Colonic mucosa (tissue), 4 donors: ENCODE results near the gene FCGR2B. TPM values are rescaled to one million over a fixed set of nuclear protein-coding genes. Genes with fewer than 3 reads are reported as not detected.
"Not testable (repeated sequence)": the region's sequence is repeated elsewhere in the genome, so short reads cannot be mapped to it uniquely, and the experiment has no call there.

ENCODE experiments used
- DNase-seq: peaks from one replicate; pipeline ENCODE4 v3.0.0-alpha.2; 2020
- H3K27ac ChIP-seq: fragments of 200-600 bp; one replicate; pipeline ENCODE4 v1.8.0; 2021
- H3K27me3 ChIP-seq: fragments of 200-600 bp; one replicate; pipeline ENCODE4 v1.8.0; 2021
- H3K36me3 ChIP-seq: fragments of 200-600 bp; one replicate; pipeline ENCODE4 v1.8.0; 2021
- H3K4me1 ChIP-seq: fragments of 200-600 bp; one replicate; pipeline ENCODE4 v1.8.0; 2021; ENCODE audit warnings: mild to moderate bottlenecking
- H3K4me3 ChIP-seq: fragments of 200-600 bp; one replicate; pipeline ENCODE4 v1.8.0; 2021
- H3K9ac ChIP-seq, 2 donors: one replicate each; pipeline ENCODE4 v1.7.0; 2013; ENCODE audit warnings: control low read depth in 2 of 2, low read depth in 2 of 2, low read length in 2 of 2
- H3K9me3 ChIP-seq: fragments of 200-600 bp; one replicate; pipeline ENCODE4 v1.8.0; 2021
- intact Hi-C: fragments of 100-400 bp; cut with DNase I; formaldehyde crosslinking; loops from one replicate; pipeline ENCODE4 v1.14.1; 2022
- total RNA-seq, 2 donors: library from RNA; stranded (reverse); fragmentation: NEBNext Ultra II Directional in 1 of 2; extraction: Animal tissue kit (Norgen Biotek cat#: 25700) in 1 of 2; gene quantifications; one replicate each; pipeline ENCODE4 v1.2.1, GENCODE V29; 2021
- TF ChIP-seq, protein P1 (sequence below): fragments of 200-600 bp; IDR thresholded peaks from one replicate; pipeline ENCODE4 v1.8.0; 2022; ENCODE audit warnings: antibody characterized with exemption, mild to moderate bottlenecking
- donor health status: healthy.
- donor health status: DM: no; HTN: no; CAD: no.
- donor health status: DM: no; HTN: no; CAD: no.

FCGR2B gene
- total RNA-seq, 2 donors from 2014 or later, result 1.3 to 8.9 TPM

DNA sequence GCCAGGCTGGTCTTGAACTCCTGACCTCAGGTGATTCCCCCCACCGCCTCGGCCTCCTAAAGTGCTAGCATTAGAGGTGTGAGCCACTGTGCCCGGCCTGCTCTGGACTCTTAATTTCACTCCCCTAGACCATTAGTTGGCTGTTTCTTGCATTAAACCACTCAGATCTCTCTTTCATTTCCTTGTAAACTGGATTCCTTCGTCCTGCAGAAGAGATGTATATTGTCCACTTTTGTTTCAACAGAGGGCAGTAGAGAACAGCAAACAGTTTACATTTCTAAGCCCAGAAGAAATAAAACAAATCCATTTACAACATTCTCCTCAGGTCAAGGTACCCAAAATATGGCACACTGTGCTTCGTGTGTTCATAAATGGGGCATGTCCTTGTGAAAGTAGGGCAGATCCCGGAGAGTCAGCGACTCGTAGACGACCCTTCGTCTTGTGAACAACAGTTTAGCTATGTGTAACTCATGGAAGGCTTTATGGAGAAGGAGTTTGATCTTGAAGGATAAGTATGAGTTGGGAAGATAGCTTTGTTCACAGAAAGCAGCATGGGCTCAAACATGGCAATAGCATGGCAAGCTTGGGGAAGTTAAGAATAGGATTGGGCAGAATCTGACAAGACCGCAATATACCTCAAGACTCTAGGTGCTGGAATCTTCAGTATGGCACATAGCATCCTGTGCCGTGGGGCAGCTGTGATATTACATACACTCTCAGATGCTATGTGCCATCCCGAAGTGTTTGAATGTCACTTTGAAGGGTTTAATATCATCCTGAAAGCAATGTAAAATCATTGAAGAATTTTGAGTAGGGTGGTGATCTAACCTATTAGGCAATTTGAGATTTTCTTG lies 15.2 kb upstream of the FCGR2B start:
- TF ChIP-seq, protein P1, sequence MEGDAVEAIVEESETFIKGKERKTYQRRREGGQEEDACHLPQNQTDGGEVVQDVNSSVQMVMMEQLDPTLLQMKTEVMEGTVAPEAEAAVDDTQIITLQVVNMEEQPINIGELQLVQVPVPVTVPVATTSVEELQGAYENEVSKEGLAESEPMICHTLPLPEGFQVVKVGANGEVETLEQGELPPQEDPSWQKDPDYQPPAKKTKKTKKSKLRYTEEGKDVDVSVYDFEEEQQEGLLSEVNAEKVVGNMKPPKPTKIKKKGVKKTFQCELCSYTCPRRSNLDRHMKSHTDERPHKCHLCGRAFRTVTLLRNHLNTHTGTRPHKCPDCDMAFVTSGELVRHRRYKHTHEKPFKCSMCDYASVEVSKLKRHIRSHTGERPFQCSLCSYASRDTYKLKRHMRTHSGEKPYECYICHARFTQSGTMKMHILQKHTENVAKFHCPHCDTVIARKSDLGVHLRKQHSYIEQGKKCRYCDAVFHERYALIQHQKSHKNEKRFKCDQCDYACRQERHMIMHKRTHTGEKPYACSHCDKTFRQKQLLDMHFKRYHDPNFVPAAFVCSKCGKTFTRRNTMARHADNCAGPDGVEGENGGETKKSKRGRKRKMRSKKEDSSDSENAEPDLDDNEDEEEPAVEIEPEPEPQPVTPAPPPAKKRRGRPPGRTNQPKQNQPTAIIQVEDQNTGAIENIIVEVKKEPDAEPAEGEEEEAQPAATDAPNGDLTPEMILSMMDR, result peak; percentile 35

DNA sequence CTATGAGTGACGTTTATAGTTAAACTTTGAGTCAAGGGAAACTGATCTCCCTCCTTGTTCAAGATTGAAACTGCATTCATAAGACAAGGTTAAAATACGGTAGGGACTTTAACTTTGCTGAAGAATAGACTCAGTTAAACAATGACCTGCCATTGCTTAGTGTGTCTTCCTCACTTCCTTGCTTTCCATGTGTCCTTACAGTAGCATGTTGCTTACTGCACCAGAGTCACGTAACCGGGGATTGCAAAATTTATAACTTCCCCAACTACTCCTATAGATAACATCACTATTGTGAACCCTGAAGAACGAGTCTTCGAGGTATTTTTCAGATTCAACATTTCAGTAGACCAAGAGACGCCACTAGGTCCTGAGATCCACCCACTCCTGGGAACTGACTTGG lies 9.4 kb upstream of the FCGR2B start:
- H3K9ac ChIP-seq, intact Hi-C loops, H3K4me3 ChIP-seq, H3K4me1 ChIP-seq, H3K27ac ChIP-seq, H3K27me3 ChIP-seq, H3K9me3 ChIP-seq, DNase-seq, H3K36me3 ChIP-seq: not testable (repeated sequence)

More for the DNA sequence above, 15.2 kb upstream of the FCGR2B start:
- H3K27ac ChIP-seq, H3K9ac ChIP-seq, H3K4me1 ChIP-seq, DNase-seq, H3K4me3 ChIP-seq, H3K27me3 ChIP-seq, H3K9me3 ChIP-seq, H3K36me3 ChIP-seq: not testable (repeated sequence)
- intact Hi-C loops, result loop anchor here (5.0 kb wide), 1 partner anchor 95 kb away; no protein-coding TSS in a partner anchor

DNA sequence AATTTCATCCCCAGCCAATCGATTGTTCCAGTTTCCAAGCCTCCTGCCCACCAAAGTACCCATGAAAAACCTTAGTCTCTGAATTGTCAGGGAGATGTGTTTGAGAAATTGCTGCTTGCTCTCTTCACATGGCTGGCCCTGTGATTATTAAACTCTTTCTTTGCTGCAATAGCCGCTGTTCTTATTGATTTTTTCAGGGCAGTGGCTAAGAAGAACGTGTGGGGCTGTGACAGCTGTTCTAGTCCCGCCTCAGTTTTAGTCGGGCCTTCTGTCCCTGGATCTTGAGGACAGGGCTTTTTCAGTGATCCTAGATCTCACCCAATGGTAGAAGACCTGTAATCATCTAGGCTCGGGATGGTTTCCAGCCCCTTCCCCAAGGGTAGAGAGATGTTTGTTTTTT lies 9.0 kb upstream of the FCGR2B start:
- H3K27ac ChIP-seq, intact Hi-C loops, H3K4me1 ChIP-seq, H3K9ac ChIP-seq, H3K9me3 ChIP-seq, DNase-seq, H3K4me3 ChIP-seq, H3K27me3 ChIP-seq, H3K36me3 ChIP-seq: not testable (repeated sequence)

DNA sequence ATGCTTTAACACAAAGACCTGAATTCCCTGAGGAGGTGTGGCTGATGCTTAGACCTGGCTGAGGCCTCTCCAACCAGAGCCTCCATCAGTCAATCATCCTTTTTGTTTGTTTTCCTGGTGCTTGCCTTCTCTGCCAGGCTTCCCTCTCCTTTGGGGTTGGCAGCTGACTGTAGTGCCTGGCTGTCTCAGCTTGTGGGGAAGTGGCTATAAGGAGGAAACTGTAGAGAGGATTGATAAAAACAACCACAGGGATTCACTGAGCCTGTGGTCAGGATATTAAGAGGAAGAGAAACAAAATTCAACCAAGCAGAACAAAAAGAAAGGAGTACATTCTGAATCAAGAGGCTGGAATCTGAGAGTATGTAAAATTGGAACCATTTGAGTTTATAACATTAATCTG lies 4.4 kb upstream of the FCGR2B start:
- H3K4me3 ChIP-seq, intact Hi-C loops, H3K9ac ChIP-seq, DNase-seq, H3K27ac ChIP-seq, H3K4me1 ChIP-seq, H3K9me3 ChIP-seq, H3K36me3 ChIP-seq, H3K27me3 ChIP-seq: not testable (repeated sequence)

DNA sequence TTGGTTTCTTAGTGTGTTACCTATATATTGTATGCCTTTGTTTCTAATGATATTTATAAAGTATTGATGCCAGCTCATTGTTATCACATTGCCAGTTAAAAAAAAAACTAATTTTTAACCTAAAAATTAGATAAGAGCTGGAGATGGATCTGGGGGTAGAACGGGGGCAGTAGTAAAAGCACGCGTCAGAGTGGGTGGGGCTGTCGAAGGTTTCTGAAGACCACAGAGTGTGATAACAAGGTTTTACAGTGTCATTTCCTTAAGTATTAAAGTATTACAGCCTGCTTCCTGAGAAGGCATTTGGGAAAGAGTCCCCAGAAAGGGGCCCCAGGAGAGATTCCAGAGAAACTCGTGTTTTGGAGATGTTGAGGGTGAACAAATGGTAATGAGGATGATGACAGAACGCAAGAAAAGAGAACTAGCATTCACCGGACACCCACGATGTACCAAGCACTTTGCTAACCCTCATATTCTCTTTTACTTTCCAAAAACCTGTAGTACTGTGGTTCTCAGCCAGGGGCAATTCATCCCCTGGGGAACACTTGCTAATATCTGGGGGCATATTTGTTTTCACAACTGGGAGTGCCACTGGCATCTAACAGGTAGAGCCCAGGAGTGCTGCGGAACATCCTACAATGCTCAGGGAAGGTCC lies 1.2 kb upstream of the FCGR2B start:
- H3K4me1 ChIP-seq, DNase-seq, intact Hi-C loops, H3K36me3 ChIP-seq, H3K27me3 ChIP-seq, H3K9me3 ChIP-seq, H3K27ac ChIP-seq, H3K9ac ChIP-seq, H3K4me3 ChIP-seq: not testable (repeated sequence)

DNA sequence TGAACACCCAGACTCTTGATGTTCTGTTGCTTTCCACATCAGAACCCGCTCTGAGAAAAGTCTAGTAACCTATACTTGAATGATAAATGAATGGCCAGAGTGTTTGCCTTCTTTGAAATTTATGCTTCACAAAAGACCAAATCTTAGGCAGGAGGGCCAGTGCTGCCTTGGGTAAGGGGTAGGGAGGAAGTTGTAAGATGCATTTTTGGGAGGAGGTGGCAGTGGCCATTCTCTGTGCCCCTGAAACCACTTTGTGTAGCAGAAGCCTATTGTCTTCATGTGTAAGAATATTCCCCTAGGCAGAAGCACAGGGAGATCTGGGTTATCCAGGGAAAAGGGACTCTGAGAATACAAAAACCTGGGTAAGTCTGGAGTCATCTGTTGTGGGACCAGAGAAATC lies 626 bp downstream of the FCGR2B start:
- H3K27ac ChIP-seq, H3K4me1 ChIP-seq, intact Hi-C loops, H3K36me3 ChIP-seq, H3K9me3 ChIP-seq, DNase-seq, H3K27me3 ChIP-seq, H3K9ac ChIP-seq, H3K4me3 ChIP-seq: not testable (repeated sequence)

DNA sequence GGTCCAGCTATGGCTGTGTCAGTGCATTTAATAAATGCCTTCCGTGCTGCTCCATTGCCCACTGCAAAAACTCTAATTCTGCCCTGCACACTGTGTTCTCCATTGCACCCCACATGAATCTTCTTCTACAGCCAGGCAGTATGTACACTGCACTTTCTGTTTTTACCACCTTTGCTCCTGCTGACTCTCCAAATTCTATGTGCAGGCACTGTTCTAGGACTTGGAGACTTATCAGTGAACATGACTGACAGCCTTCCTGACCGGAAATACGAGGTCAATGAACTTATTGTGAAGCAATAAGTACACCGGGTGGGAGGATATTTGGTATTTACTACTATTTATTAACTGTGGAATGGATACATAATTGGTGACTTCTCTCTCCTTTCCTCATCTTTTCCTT lies 1.7 kb downstream of the FCGR2B start:
- H3K4me3 ChIP-seq, H3K27me3 ChIP-seq, H3K27ac ChIP-seq, H3K9me3 ChIP-seq, H3K9ac ChIP-seq, H3K36me3 ChIP-seq, DNase-seq, intact Hi-C loops, H3K4me1 ChIP-seq: not testable (repeated sequence)

DNA sequence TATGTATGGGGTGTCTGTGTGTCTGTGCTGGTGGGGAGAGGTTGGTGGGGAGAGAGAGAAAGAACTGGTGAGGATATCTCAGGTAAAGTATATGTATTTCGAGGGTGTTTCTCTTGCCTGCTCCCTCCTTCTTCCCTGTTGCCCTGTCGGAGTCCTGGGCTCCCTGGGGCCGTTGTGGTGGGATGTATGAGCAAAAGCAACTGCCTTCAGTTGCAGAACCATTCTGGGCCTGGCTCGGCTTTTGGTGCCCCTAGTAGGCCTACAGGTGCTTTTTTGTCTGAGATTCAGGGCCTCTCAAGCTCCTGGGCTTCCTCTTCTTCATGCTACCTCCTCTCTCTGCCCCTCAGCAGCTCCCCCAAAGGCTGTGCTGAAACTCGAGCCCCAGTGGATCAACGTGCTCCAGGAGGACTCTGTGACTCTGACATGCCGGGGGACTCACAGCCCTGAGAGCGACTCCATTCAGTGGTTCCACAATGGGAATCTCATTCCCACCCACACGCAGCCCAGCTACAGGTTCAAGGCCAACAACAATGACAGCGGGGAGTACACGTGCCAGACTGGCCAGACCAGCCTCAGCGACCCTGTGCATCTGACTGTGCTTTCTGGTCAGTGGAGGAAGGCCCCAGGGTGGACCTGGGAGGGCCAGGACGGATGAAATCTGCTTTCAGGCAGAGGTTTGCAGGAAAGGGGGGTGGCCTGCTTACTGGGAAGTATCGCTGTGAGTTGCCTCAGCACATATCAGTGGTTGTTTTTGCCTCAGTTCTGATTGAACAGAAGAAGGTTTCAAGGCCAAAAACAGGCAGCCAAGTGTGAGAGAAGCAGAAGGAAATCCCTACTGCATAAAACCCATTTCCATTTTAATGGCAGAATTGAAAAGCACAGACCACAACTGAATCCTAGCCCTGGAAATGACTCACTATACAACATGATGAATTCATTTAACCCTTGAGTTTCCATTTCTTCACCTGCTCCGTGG lies 8.4 kb downstream of the FCGR2B start:
- H3K4me3 ChIP-seq, H3K9ac ChIP-seq, H3K27ac ChIP-seq, intact Hi-C loops, H3K36me3 ChIP-seq, H3K27me3 ChIP-seq, DNase-seq, H3K4me1 ChIP-seq, H3K9me3 ChIP-seq: not testable (repeated sequence)

DNA sequence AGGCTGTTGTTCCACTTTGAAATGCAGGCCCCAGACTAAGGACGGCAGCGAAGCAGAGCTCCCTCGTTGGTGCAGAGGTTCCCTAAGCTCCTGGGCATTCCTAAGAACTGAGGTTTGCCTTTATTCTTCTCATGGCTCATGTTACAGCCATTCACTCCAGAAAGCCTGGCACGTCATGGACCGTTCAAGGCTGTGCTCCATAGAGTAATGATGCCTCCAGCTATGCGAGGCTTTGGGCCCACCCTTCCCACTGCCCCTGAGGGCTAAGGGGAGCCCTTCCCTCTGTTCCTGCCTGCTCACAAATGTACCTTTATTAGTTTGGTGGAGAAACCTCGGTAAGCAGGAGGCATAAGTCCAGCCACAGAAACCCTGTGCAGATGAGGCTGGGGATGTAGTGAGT lies 10.5 kb downstream of the FCGR2B start:
- intact Hi-C loops, H3K27ac ChIP-seq: not testable (repeated sequence)

DNA sequence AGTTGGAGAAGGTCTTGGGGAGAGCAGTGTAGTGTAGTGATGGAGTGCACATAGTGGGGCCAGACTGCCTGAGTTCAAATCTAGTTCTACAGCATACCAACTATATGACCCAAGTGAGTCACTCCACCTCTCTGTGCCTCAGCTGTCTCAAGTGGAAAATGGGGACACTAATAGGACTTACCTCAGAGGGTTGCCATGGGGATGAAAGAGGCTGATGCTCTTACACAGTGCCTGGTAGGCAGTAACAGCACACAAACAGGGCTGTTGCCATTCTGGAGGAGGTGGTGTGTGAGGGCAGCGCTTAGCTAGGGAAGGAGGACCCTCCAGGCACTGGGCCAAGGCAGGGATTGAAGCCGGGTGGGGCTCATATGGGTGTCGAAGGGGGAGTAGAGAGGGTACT lies 11.5 kb downstream of the FCGR2B start:
- H3K27ac ChIP-seq, H3K9ac ChIP-seq, H3K9me3 ChIP-seq, H3K4me3 ChIP-seq, H3K4me1 ChIP-seq, H3K36me3 ChIP-seq, intact Hi-C loops, DNase-seq, H3K27me3 ChIP-seq: not testable (repeated sequence)

More for the DNA sequence above, 10.5 kb downstream of the FCGR2B start:
- not testable (repeated sequence) for H3K36me3 ChIP-seq, H3K4me3 ChIP-seq, H3K27me3 ChIP-seq, H3K4me1 ChIP-seq, H3K9me3 ChIP-seq, H3K9ac ChIP-seq, DNase-seq

DNA sequence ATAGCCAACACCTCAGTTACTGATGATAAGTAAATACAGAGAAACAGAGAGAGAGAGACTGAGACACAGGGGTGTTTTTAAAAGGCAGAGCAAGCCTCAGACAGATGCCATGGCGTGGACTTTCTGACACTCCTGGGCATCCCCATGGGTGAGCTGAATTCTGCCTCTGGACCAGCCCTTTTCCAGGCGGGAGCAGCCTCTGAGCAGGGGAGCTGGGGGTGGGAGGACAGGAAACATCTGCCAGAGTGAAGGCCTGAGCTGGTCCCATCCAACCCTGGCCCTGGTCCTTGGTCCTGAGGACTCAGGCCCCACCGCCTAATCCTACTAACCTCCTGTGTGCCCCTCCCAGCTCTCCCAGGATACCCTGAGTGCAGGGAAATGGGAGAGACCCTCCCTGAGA lies 12.0 kb downstream of the FCGR2B start:
- H3K9ac ChIP-seq, H3K27me3 ChIP-seq, H3K4me1 ChIP-seq, DNase-seq, intact Hi-C loops, H3K27ac ChIP-seq, H3K36me3 ChIP-seq, H3K4me3 ChIP-seq, H3K9me3 ChIP-seq: not testable (repeated sequence)
